ENCODE data around the gene TXNRD1.

DNA sequence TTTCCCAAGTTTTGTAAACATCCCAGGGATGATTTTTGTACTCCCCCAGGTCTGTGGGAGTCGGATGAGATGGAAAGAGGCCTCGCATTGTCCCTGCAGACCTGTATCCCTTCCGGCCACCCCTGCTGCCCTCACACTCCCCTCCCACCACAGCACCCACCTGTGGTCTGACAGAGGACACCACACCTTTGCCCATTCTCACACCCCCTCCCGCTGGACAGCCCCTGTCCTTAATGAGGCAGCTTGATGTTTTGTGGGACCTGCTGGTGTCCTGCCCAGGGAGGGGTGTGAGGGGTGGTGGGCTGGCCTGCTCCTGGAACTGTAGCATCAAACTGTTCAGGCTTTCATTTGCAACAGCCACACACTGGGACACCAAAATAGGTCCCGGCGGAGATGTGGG is 159.2 kb downstream of the TXNRD1 start:
- TF ChIP-seq POLR2AphosphoS5 (IDR thresholded peaks at IDR 0.05) (no peak), EP300 (IDR thresholded peaks at IDR 0.05) (no peak)
- TF ChIP-seq, protein P1, sequence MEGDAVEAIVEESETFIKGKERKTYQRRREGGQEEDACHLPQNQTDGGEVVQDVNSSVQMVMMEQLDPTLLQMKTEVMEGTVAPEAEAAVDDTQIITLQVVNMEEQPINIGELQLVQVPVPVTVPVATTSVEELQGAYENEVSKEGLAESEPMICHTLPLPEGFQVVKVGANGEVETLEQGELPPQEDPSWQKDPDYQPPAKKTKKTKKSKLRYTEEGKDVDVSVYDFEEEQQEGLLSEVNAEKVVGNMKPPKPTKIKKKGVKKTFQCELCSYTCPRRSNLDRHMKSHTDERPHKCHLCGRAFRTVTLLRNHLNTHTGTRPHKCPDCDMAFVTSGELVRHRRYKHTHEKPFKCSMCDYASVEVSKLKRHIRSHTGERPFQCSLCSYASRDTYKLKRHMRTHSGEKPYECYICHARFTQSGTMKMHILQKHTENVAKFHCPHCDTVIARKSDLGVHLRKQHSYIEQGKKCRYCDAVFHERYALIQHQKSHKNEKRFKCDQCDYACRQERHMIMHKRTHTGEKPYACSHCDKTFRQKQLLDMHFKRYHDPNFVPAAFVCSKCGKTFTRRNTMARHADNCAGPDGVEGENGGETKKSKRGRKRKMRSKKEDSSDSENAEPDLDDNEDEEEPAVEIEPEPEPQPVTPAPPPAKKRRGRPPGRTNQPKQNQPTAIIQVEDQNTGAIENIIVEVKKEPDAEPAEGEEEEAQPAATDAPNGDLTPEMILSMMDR (IDR thresholded peaks at IDR 0.05): no peak
